Posterior vena cava (tissue), 2 donors: ENCODE data around the gene HYDIN. TPM values are rescaled to one million over a fixed set of nuclear protein-coding genes. Genes with fewer than 3 reads are reported as not detected.
"Not testable (repeated sequence)": the region's sequence is repeated elsewhere in the genome, so short reads cannot be mapped to it uniquely, and the experiment has no call there.

ENCODE experiments used
- DNase-seq: peaks from one replicate; pipeline ENCODE4 v3.0.0-alpha.2; 2020; ENCODE audit warnings: low spot score
- intact Hi-C, 2 donors: fragments of 100-400 bp; cut with DNase I; formaldehyde crosslinking; loops; one replicate each; pipeline versions ENCODE4 v1.14.1 to v1.14.2; 2022 to 2023
- total RNA-seq, 2 donors: library from RNA; stranded (reverse); fragmentation: NEBNext Ultra II Directional; extraction: Animal tissue kit (Norgen Biotek cat#: 25700); gene quantifications; one replicate each; pipeline ENCODE4 v1.2.1, GENCODE V29; 2021
- donor health status: DM: yes; HTN: yes; CAD: no.
- donor health status: DM: yes; HTN: yes; CAD: no.

HYDIN gene
- total RNA-seq, 2 donors from 2014 or later, result 2.8 to 3.5 TPM

DNA sequence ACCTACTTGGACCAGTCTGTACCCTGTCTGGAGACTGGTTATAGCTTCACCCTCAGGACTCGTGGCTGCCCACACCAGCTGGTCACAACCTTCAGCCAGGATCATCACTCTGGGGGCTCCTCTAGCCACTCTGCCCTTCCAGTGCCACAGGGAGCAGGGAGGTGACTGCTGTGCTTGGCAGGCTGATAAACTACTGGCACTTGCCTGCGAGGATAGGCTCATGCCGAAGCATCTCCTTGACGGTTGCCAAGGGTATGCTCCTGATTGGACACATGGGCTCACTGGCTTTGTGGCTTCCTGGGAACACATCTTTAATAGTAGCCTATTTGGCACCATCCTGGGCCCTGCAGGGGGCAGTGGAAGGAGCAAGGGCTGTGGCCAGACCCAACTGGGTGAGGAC is 295.2 kb downstream of the HYDIN start:
- intact Hi-C loops, result not testable (repeated sequence)

DNA sequence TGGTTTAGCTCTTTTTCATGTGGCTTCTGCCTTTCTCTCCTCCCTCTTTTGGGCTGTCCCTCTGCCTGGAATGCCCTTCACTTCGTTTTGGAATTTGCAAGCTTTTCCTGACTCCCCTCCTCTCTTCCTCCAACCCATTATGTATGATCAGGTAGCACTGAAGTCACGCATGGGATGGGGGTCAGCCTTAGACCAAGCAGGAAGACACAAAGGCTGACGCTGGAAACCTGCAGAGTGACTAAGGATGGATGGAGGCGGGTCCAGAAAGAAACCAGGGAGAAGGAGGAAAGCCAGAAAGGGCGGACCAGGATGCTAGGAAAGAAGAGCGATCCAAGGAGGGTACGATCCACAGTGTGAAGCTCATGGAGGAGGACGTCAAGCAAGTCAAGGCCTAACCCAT is 296.8 kb downstream of the HYDIN start:
- intact Hi-C loops, DNase-seq: not testable (repeated sequence)

More for the DNA sequence above, 295.2 kb downstream of the HYDIN start:
- DNase-seq, result not testable (repeated sequence)

DNA sequence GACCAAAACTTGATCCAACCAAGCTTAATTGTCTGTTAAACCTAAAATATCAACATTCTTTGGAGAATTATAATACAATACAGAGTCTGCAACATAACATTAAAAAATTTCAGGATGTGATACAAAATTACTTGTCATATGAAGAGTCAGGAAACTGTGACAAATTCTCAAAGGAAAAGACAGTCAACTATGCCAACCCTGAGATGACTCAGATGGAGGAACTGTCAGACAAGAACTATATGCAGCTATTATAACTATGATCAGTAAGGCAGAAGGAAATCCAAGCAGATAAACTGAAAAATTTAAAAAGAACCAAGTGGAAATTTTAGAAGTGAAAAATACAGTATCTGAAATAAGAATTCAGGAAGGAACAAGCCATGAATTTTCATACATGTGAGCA is 299.8 kb downstream of the HYDIN start:
- DNase-seq, intact Hi-C loops: not testable (repeated sequence)

DNA sequence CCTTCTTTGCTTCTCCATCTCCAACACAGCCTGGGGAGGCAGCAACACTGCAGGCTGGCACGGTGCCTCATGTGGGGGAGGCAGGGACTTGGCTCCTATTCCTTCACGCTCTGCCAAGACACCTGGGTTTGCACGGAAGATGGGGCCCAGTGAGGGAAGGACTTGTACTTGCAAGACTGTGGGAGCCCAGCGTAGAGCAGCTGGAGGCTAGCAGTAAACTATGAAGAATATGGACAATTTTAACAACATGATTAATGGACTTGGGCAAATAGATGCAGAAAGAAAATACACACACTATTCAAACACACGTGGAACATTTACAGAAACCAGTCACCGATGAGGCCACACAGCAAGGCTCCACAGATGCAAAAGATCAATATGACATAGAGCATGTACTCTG is 308.4 kb downstream of the HYDIN start:
- intact Hi-C loops, DNase-seq: not testable (repeated sequence)

DNA sequence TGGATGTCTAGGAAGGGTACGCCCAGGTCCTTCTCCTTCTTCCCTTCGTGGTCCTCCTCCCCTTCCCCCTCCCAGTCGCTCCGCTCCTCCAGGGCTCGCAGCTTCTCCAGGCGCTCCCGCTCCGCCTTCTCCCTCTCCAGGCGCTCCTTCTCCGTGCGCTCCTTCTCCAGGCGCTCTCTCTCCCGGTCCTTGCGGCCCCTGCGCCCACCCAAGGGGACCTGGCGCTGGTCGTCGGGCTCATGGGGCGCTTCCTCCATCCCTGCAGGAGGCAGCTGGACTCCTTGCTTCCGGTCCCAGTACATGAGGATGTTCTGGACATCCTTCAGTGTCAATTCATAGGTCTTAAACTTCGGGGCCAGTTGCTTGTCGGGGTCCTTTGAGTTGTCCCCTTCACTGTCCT is 309.9 kb downstream of the HYDIN start:
- DNase-seq, intact Hi-C loops: not testable (repeated sequence)

DNA sequence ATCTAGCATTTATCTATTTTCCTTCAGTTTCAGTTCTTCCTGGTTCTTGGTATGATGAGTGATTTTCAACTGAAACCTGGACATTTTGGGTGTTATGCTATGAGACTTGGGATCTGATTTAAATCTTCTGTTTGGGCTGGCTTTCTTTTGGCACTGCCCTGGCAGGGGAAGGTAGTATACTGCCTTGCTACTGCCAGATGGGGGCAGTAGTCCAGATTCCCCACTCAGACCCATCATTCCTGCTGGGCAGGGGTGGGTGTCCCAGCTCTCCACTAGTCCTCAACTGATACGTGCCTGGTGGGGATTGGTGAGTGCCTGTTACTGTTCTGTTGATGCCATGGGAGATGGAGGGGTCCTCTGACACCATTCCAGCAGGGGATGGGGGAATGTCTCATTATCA is 342.3 kb downstream of the HYDIN start:
- intact Hi-C loops, DNase-seq: not testable (repeated sequence)

DNA sequence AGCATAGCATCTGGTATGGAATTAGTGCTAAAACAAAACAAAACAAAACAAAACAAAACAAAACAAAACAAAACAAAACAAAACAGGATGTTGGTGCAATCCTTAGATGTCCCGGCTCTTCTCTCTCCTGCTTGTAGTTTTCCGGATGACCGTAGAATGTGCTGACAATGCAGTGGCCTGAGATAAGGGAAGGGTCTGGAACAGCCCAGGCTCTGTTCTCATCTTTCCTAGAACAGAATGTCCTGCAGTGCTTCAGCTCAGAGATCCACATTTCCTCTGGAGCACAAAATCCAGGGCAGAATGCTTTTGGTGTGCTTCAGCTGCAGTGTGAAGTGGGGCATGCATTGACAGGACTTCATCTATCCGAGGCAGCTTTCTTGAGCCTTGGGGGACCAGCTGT is 345.9 kb downstream of the HYDIN start:
- intact Hi-C loops, DNase-seq: not testable (repeated sequence)

DNA sequence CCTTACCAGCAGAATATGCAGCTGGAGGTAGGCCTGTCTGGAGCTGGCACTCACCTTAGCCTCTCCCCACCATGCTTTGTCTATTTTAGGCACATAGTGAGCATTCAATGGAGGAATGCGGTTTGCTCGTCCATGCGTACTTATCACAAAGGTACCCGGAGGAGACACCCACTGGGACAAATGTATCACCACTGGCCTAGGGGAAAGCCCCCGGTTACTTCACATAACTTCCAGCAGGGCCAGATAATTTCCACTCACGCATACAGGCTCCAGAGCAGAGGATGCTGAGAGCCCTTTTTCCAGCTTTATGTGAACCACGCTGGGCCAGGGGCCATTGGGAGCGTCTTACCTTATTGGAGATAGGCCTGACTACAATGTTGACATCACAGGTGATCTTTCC is 348.2 kb downstream of the HYDIN start:
- DNase-seq, intact Hi-C loops: not testable (repeated sequence)

DNA sequence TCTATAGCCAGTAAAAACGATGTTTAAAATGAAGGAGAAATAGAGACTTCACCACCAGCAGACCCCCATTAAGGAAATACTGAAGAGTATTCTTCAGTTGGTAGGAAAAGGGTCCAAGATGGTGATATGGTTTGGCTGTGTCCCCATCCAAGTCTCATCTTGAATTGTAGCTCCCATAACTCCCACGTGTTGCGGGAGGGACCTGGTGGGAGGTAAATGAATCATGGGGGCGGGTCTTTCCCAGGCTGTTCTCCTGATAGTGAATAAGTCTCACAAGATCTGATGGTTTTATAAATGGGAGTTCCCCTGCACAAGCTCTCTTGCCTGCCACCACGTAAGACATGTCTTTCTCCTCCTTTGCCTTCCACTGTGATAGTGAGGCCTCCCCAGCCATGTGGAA is 352.6 kb downstream of the HYDIN start:
- DNase-seq, intact Hi-C loops: not testable (repeated sequence)

DNA sequence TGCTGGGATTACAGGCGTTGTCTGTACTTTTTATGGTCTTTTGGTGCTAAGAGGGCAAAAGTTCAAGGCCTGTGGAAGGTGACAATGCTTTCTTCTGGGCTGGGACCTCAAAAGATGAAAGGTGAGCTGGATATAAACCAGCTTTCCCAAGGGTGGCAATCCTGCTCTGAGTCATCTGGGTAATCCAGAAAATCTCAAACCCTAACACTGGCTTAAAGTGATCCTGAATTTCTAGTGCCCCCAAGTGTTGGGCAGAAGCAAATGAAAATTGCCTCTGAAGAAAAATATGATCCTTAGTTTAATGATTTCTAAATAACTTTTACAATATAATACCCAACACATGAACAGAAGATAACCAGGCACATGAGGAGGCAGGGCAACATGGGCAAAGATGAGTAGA is 354.1 kb downstream of the HYDIN start:
- intact Hi-C loops, result not testable (repeated sequence)

DNA sequence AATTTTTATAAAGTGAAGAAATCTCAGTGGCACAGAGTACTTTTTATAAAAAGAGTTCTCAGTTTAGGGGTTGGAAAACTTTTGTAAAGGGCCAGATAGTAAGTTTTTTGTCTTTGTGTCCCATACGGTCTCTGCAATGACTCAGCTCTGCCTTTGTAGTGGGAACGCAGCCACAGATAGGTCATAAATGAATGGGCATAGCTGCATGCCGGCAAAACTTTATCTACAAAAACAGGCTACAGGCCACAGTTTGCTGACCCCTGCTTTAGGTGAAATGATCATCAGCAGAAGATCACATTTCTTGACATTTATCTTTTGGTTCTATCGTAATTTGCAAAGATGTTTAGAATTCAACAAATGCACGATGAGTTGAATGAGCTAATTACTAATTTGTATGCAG is 365.8 kb downstream of the HYDIN start:
- intact Hi-C loops, result not testable (repeated sequence)

More for the DNA sequence above, 354.1 kb downstream of the HYDIN start:
- DNase-seq, result not testable (repeated sequence)

DNA sequence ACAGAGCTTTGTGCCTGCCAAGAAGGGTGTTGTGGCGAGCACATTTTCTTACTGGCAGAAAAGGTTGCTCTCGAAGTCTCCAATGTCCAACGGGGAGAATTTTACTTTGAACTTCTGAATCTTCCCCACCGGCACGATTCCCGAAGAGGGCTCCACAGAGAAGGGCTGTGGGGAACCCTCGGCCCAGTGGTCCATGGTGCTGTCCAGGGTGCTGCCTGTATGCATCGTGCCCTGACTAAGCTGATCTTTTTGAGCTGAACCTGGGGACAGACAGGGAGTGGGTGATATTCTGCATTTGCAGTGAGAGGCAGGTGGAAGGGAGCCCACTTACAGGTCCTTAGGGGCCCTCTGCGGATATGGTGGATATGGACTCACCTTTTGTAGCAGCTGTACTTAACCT is 368.5 kb downstream of the HYDIN start:
- DNase-seq, intact Hi-C loops: not testable (repeated sequence)

More for the DNA sequence above, 365.8 kb downstream of the HYDIN start:
- not testable (repeated sequence) for DNase-seq

DNA sequence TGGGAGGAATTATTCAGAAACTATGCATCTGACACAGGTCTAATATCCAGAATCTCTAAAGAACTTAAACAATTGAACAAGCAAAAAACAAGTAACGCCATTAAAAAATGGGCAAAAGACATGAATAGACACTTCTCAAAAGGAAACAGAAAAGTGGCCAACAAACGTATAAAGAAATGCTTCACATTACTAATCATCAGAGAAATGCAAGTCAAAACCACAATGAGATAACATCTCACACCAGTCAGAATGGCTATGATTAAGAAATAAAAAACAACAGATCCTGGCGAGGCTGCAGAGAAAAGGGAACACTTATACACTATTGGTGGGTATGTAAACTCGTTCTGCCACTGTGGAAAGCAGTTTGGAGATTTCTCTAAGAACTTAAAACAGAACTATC is 379.2 kb downstream of the HYDIN start:
- intact Hi-C loops, DNase-seq: not testable (repeated sequence)

DNA sequence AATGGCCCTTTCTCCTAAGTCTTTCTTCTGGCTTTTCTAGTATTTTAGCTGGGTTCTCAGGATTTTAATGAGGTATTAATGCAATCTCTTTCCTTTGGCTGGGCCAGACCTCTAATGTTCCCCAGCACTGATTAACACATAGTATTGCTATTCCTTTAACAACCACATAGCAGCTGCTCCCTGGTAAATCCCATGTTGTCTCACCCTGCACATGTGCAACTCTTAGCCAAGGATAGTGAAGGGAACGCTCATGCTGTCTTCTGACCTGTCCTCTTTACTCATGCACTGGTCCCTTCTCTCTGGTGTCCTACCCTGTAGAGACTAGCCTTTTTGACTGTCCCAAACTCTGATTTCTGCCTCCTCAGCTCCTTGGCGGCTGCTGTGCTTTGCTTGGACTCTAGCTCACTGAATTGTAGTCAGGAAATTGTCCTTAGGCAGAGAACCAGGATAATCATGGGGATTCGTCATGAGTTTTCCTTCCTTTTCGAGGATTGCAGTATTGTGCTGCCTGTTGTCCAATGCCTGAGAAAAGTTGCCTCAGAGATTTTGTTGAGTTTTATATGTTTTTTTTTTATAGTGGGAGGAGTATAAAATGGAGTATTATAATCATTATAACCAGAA is 406.9 kb downstream of the HYDIN start:
- intact Hi-C loops, result not testable (repeated sequence)

DNA sequence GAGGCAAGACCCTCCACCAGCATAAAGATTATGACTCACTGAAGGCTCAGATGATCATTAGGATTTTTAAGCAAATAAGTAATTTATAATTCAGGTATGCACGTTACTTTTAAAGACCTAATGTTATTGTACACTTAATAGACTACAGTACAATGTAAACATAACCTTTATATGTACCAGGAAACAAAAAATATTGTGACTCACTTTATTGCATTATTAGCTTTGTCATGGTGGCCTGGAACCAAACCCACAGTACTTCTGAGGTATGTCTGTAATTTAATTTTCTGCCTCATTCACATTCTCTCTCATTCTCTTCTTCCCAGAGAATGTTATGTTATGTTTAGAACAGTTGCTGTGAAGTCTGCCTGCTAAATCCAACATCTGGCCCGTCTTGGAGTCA is 407.8 kb downstream of the HYDIN start:
- DNase-seq, intact Hi-C loops: not testable (repeated sequence)

More for the DNA sequence above, 406.9 kb downstream of the HYDIN start:
- not testable (repeated sequence) for DNase-seq

DNA sequence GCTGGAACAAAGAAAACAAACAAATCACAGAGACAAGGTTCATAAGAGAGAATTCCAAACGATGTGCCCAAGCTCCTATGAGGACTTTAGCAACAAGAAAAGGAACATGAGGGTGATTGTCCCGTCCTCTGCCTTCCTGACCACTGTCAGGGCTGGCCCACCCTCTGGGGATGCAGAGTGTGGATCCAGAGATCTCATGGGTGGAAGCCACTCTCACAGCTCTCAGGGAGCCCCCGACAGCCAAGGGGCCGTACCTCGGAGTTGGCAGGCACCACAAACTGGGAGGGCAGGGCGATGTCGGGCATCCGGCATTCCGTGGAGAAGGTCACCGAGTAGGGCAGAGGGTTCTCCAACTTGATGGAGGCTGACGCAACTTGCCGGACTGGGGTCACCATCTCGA is 412.4 kb downstream of the HYDIN start:
- DNase-seq, intact Hi-C loops: not testable (repeated sequence)

DNA sequence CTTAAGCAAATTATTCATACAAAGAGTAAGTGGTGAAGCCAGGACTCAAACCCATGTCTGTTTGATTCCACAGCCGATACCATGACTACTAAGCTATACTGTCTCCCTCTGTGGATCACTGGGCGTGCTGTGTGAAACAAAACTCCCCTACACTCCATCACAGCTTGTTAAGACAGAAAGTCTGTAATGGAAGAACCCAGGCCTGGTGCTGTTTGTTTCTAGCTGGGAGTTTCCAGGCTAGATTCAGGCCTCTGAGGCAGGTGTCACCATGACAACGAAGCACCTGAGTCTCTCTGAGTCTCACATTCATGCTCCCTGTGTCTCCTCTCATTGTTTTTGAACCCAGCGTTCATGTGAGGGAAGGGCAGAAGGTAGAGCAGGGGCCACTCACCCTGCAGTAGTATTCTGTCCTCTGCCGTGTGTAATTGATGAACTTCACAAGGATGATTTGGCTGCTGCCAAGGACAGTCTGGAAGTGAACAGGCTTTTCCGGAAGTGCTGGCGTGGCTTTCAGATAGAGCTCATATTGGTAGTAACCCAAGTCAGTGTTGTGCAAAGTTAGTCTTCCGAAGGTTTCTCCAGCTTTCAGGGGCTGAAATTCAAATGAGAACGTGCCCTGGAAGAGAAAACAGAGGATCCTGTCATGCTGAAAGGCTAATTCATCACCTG is 421.0 kb downstream of the HYDIN start:
- DNase-seq, result no peak
- intact Hi-C loops, result no loop called here

DNA sequence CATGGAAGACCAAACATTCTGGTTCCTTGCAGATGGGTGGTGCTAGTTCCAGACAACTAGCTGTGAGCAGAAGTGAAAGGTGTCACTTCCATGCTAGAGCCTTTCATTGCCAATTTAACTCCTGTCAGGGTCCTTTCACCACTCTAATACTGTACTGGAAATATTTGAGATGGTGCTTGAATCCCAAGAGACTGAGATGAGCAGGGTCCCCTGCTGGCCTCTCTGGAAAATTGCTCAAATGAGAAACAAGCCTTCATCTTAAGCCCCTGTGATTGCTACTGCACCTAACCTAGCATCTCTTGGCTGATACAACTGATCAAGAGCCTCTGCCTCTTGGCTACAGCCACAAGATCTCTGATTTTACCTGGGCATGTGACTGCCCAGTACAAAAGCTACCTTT is 422.2 kb downstream of the HYDIN start:
- intact Hi-C loops, result no loop called here
- no peak for DNase-seq

DNA sequence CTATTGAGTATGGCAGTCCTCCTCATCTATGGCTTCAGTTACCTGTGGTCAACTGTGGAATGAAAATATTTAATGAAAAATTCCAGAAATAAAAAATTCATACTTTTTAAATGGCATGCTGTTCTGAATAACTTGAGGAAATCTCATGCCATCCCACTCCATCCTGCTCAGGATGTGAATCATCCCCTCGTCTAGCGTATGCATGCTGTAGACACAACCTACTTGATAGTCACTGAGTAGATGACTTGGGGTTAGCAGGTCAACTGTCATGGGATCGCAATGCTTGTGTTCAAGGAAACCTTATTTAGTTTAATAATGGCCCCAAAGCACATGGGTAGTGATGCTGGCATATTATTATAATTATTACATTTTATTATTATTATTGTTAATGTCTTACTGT is 424.7 kb downstream of the HYDIN start:
- intact Hi-C loops, result no loop called here

DNA sequence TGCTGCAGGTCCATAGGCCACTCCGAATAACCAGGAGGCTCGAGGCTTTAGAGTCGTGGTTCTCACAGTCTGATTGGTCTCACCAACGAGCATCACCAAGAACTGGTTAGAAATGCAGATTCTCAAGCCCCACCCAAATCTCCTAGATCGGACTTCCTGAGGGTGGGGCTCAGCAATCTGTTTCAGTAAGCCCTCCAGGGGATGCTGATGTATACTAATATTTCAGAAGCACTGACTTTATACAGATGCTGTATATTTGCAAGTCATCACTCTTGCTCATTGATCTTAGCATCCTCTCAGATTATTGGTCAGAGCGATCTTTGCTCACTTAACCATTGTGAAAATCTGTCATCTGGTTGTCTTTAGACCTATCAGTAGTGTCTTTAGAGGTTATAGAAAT is 425.1 kb downstream of the HYDIN start:
- intact Hi-C loops, result no loop called here
- no peak for DNase-seq

More for the DNA sequence above, 424.7 kb downstream of the HYDIN start:
- DNase-seq, result no peak

DNA sequence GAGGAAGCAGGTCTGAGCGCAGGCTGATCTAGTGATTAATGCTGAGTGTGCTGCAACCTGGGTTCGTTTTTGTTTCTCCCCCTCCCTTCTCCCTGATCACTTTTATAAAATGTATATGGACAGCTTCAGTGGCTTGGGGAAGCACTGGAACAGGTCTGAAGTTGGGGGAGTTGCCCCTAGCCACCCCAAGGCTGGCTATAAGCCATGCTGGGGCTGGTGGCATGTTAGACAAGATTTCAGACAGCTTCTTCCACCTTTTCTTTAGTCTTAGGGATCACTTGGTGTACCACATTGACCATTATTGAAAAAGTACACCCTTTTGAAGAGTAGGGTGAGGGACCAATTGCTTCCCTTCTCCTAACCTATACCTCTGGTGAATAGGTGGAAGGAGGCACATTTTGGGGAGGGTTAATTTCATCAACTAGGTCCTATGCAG is 425.8 kb downstream of the HYDIN start:
- no peak for DNase-seq
- intact Hi-C loops, result no loop called here
